Stimulated activated CD8-positive, alpha-beta memory T cell treated with anti-CD3 and anti-CD28 coated beads, Interleukin-15, amount 100 ng/mL, for 1 hour (primary cell): ENCODE data around the gene FANCF.

Experiments
- DNase-seq: peaks from one replicate; pipeline ENCODE4 v3.0.0-alpha.2; 2020; ENCODE audit warnings: low read depth

Gene FANCF

GRCh38 chr11:22626573-22627239, 1.1 kb upstream of the FANCF start:
- DNase-seq: no peak

DNA sequence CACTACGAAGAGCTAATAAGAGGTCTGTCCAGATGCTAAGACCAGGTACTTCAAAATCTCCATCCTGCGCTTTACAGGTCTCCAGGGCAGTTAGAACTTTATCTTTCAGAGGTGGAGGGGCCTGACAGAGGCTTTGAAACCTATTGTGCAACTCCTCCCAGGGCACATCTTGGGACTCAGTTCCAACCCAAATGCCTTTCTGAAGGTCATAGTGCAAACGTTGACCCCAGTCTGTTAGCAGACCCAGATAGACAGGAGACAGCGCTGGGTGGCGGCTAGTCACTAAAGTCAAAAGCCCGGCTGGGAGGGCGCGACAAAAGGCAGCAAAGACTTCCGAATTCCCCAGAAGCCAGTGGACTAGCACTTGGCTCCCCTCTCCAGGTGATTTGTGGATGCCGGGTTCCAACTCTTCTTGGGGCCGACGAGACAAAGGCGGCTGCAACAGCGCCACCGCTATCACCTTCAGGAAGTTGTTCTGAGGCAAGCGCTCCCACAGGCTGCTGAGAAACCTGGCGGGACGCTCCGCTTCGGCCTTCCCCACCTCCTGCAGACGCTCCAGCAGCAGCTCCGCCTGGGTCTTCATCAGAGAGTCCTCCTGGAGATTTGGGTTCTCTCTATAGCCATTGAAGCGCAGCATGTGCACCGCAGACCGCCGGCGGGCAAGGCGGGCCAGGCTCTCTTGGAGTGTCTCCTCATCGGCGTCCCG, 728 bp downstream of the FANCF start:
- peak; percentile 22 for DNase-seq

GRCh38 chr11:22617868-22618267, 7.8 kb downstream of the FANCF start:
- DNase-seq: no peak

DNA sequence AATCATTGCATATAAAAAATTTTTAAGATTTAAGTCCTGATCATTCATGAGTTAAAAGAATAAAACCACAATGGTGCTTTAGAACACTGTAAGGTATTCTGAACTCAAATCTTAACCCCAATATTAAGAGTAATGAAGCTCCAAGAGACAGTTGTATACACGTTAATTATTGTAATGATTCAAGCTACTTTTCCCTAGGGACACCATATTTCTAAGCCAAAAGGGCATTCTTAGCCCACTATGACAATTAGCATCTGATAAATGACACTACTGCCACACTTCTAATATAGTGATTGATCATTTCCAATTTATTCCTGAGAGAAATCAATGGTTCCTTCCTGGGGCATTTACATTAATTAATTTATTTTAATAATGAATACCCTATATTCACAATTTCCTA, 21.7 kb downstream of the FANCF start:
- DNase-seq: no peak

DNA sequence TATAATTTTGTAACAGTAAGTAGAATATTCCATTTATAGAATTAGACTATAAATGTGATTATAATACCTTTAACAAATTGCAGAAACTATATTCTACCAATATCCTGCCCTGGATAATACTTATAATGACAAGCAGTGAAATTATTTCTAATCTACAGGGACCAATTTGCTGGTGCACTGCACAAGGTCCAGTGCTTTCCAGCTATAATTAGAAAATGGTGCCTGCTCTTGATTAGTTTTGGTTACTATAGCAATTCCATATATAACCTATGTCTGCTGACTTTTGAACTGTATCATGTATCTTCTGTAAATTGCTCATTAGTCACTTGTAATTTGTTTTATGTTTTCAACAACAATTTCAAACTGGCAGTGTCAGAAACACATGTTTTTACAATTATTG, 23.1 kb downstream of the FANCF start:
- DNase-seq: no peak

DNA sequence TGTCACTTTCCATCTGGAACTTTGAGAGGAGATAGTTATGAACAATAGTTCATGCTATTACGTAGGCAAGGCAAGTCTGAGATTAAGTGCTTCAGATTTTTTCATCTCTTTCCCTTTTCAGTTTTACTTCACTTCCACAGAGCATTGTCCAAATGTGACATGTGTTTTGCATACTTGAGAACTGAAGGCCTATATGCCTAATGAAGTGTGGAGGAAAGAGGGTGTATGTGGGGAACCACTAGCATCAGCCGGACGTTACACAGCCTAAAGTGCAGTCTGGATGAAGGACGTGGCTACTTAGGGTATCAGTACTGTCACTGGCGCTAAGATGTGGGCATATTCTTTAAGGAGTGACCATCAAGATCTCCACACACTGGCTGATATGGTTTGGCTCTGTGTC, 26.2 kb downstream of the FANCF start:
- DNase-seq: no peak

- no peak for DNase-seq
Observed at GRCh38 chr11:22597062-22597461, 28.6 kb downstream of the FANCF start.

DNA sequence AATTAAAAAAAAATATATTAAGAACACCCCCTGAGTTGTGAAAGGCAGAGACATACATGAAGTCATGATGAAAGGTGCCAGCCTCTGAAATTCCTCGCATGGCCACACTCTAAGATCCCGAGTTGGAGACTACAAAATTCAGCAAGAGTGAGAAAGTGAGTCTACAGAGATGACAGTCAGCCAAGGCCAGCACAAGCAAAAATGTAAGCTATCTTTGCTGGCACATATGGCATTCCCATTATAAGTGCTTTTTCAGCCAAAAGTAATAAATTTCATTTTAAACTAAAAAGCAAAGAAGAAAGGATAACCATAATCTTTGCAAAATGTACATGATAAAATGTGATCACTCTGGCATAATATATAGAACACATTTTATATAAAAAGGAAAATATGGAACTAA, 40.6 kb downstream of the FANCF start:
- DNase-seq: no peak

- DNase-seq: no peak
Observed at GRCh38 chr11:22583963-22584492, 41.6 kb downstream of the FANCF start.

DNA sequence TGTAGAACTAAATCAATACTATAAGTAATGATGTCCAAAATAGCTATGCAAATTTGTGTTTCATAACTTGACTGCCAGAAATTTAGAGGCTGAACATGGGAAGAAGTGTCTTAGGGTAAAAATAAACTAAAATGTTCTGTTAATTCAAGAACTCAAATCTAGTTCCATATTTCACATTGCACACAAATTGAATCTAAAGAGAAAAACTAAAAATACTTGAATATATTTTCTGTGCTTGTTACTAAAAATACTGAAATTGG, 43.5 kb downstream of the FANCF start:
- DNase-seq: no peak

DNA sequence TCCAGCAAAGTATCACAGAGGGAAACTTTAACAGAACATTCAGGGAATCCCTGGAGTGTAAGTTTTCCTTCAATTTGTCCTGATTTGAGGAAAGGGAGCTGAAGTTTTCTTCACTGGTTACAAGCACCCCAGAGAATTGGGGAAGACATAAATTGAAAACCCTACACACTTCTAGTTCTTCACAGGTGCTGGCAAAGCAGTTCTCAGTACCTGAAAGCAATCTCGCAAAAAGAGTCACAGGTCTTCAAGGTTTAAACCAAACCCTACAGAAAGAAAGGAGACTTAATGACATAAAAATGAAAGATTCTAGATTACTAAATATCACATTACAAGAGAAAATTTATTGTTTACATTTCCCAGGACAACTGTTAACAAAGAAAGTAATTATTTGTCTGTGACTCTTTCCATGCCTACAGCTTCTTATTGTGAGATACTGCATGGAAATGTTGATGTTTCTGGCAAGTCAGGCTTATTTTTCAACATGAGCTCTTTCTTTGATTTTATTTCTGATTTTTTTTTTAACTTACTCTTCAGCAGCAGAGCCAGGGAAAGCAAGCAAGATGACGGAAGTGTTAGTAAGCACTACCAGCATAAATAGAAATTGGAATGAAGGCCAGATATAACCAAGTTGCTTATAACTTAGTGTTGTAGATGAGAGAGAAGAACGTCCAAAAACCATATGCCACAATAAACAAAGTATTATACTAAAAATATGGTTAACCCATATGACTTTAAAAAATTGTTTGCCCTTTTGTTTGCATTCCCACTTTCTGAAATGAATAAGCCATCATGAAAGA, 44.1 kb downstream of the FANCF start:
- no peak for DNase-seq

- no peak for DNase-seq
Observed at GRCh38 chr11:22577854-22578253, 47.8 kb downstream of the FANCF start.
